HG03039 (cell line): ENCODE results near the gene KANK3.
"Not testable (repeated sequence)": the region's sequence is repeated elsewhere in the genome, so short reads cannot be mapped to it uniquely, and the experiment has no call there.

ENCODE experiments used
- ATAC-seq: cut with Tn5 transposase; IDR thresholded peaks from one replicate; pipeline ENCODE4 v1.9.1; 2021; ENCODE audit warnings: mild to moderate bottlenecking, moderate library complexity; ENCODE audit not compliant: unreplicated experiment

The KANK3 gene

GRCh38 chr19:8371011-8371804, 28.1 kb upstream of the KANK3 start:
- no peak for ATAC-seq

- ATAC-seq = no peak
Observed at GRCh38 chr19:8370176-8371010, 27.3 kb upstream of the KANK3 start.

GRCh38 chr19:8367327-8368001, 24.4 kb upstream of the KANK3 start:
- no peak for ATAC-seq

GRCh38 chr19:8366961-8367326, 23.9 kb upstream of the KANK3 start:
- no peak for ATAC-seq

GRCh38 chr19:8366121-8366581, 23.1 kb upstream of the KANK3 start:
- ATAC-seq = no peak

GRCh38 chr19:8363803-8364771, 21.0 kb upstream of the KANK3 start, which contains the start of gene ANGPTL4:
TSS of gene ANGPTL4 (plus strand) at chr19:8364155. CDS start at chr19:8364322, 167 bp downstream.
- no peak for ATAC-seq

- ATAC-seq = no peak
Observed at GRCh38 chr19:8361921-8362793, 19.1 kb upstream of the KANK3 start.

- no peak for ATAC-seq
Observed at GRCh38 chr19:8360196-8360595, 17.1 kb upstream of the KANK3 start.

GRCh38 chr19:8358948-8359347, 15.9 kb upstream of the KANK3 start:
- no peak for ATAC-seq

GRCh38 chr19:8357007-8357521, 14.0 kb upstream of the KANK3 start:
- ATAC-seq = no peak

- ATAC-seq = no peak
Observed at GRCh38 chr19:8355631-8356402, 12.8 kb upstream of the KANK3 start.

GRCh38 chr19:8352845-8353244, 9.8 kb upstream of the KANK3 start:
- not testable (repeated sequence) for ATAC-seq

GRCh38 chr19:8352134-8352827, 9.2 kb upstream of the KANK3 start:
- no peak for ATAC-seq

GRCh38 chr19:8349629-8350372, 6.7 kb upstream of the KANK3 start:
- ATAC-seq = not testable (repeated sequence)

GRCh38 chr19:8343483-8343844, 402 bp upstream of the KANK3 start:
- no peak for ATAC-seq

- no peak for ATAC-seq
Observed at GRCh38 chr19:8342316-8342683, 762 bp downstream of the KANK3 start.

- not testable (repeated sequence) for ATAC-seq
Observed at GRCh38 chr19:8341504-8341903, 1.6 kb downstream of the KANK3 start.
